IPS-15b (cell line): ENCODE data around the gene RTP2.

Experiments used
- H3K27me3 ChIP-seq: one replicate; pipeline ENCODE4 v1.6.1; 2013; ENCODE audit warnings: low read length; ENCODE audit not compliant: control insufficient read depth, insufficient read depth
- H3K36me3 ChIP-seq: one replicate; pipeline ENCODE4 v1.6.1; 2013; ENCODE audit warnings: low read length; ENCODE audit not compliant: control insufficient read depth, insufficient read depth
- H3K4me1 ChIP-seq: one replicate; pipeline ENCODE4 v1.6.1; 2013; ENCODE audit warnings: mild to moderate bottlenecking, low read length; ENCODE audit not compliant: control insufficient read depth, insufficient read depth
- H3K4me3 ChIP-seq: one replicate; pipeline ENCODE4 v1.5.1; 2013; ENCODE audit warnings: low read depth, low read length
- H3K9ac ChIP-seq: one replicate; pipeline ENCODE4 v1.6.1; 2013; ENCODE audit warnings: low read depth, mild to moderate bottlenecking, low read length
- H3K9me3 ChIP-seq: one replicate; pipeline ENCODE4 v1.6.1; 2013; ENCODE audit warnings: mild to moderate bottlenecking, low read length; ENCODE audit not compliant: control insufficient read depth, insufficient read depth

RTP2 gene

GRCh38 chr3:187737006-187737367 lies 34.6 kb upstream of the RTP2 start:
- no peaks in the 10 kb centered on the region for H3K9me3 ChIP-seq
- H3K4me1 ChIP-seq, result peaks cover 16% of the 10 kb centered on the region
- H3K36me3 ChIP-seq, result peaks cover 2% of the 10 kb centered on the region
- peak overlapping the region; percentile 32 for H3K9ac ChIP-seq
- peaks cover 28% of the 10 kb centered on the region for H3K27me3 ChIP-seq
- peak overlapping the region; percentile 90 for H3K4me3 ChIP-seq

GRCh38 chr3:187736418-187736871 lies 34.1 kb upstream of the RTP2 start:
- H3K27me3 ChIP-seq, result peaks cover 24% of the 10 kb centered on the region
- no peaks in the 10 kb centered on the region for H3K9me3 ChIP-seq
- H3K9ac ChIP-seq, result peak overlapping the region; percentile 32
- peaks cover 7% of the 10 kb centered on the region for H3K36me3 ChIP-seq
- H3K4me3 ChIP-seq, result no peak overlapping the region
- peaks cover 13% of the 10 kb centered on the region for H3K4me1 ChIP-seq

GRCh38 chr3:187735837-187736236 lies 33.5 kb upstream of the RTP2 start:
- H3K4me3 ChIP-seq, result no peak overlapping the region
- peaks cover 19% of the 10 kb centered on the region for H3K27me3 ChIP-seq
- H3K9me3 ChIP-seq, result no peaks in the 10 kb centered on the region
- H3K36me3 ChIP-seq, result peaks cover 10% of the 10 kb centered on the region
- H3K9ac ChIP-seq, result no peak overlapping the region
- peaks cover 13% of the 10 kb centered on the region for H3K4me1 ChIP-seq

GRCh38 chr3:187735383-187735782 lies 33.0 kb upstream of the RTP2 start:
- Histone ChIP-seq H3K9me3 (no peaks in the 10 kb centered on the region), H3K4me1 (peaks cover 10% of the 10 kb centered on the region), H3K27me3 (peaks cover 15% of the 10 kb centered on the region), H3K9ac (no peak overlapping the region), H3K36me3 (peaks cover 15% of the 10 kb centered on the region), H3K4me3 (no peak overlapping the region)

GRCh38 chr3:187734841-187735240 lies 32.5 kb upstream of the RTP2 start:
- Histone ChIP-seq H3K27me3 (peaks cover 14% of the 10 kb centered on the region), H3K36me3 (peaks cover 18% of the 10 kb centered on the region), H3K9me3 (no peaks in the 10 kb centered on the region), H3K4me1 (peaks cover 8% of the 10 kb centered on the region), H3K4me3 (no peak overlapping the region), H3K9ac (no peak overlapping the region)

GRCh38 chr3:187733371-187733770 lies 31.0 kb upstream of the RTP2 start:
- H3K9ac ChIP-seq, result no peak overlapping the region
- H3K36me3 ChIP-seq, result peaks cover 32% of the 10 kb centered on the region
- H3K4me3 ChIP-seq, result no peak overlapping the region
- H3K27me3 ChIP-seq, result peaks cover 14% of the 10 kb centered on the region
- peaks cover 8% of the 10 kb centered on the region for H3K4me1 ChIP-seq
- no peaks in the 10 kb centered on the region for H3K9me3 ChIP-seq

- Histone ChIP-seq H3K4me3 (no peak overlapping the region), H3K4me1 (no peaks in the 10 kb centered on the region), H3K27me3 (no peaks in the 10 kb centered on the region), H3K9me3 (no peaks in the 10 kb centered on the region), H3K36me3 (peaks cover 53% of the 10 kb centered on the region), H3K9ac (no peak overlapping the region)
Measured at GRCh38 chr3:187729598-187729997, 27.2 kb upstream of the RTP2 start.

- Histone ChIP-seq H3K36me3 (peaks cover 53% of the 10 kb centered on the region), H3K27me3 (no peaks in the 10 kb centered on the region), H3K4me3 (no peak overlapping the region), H3K9me3 (no peaks in the 10 kb centered on the region), H3K9ac (no peak overlapping the region), H3K4me1 (no peaks in the 10 kb centered on the region)
Measured at GRCh38 chr3:187728940-187729583, 26.7 kb upstream of the RTP2 start.

GRCh38 chr3:187728248-187728647 lies 25.9 kb upstream of the RTP2 start:
- H3K9ac ChIP-seq, result no peak overlapping the region
- H3K36me3 ChIP-seq, result peaks cover 53% of the 10 kb centered on the region
- no peak overlapping the region for H3K4me3 ChIP-seq
- H3K4me1 ChIP-seq, result no peaks in the 10 kb centered on the region
- no peaks in the 10 kb centered on the region for H3K27me3 ChIP-seq
- no peaks in the 10 kb centered on the region for H3K9me3 ChIP-seq

GRCh38 chr3:187726564-187726963 lies 24.2 kb upstream of the RTP2 start:
- no peak overlapping the region for H3K4me3 ChIP-seq
- no peak overlapping the region for H3K9ac ChIP-seq
- H3K9me3 ChIP-seq, result no peaks in the 10 kb centered on the region
- no peaks in the 10 kb centered on the region for H3K4me1 ChIP-seq
- no peaks in the 10 kb centered on the region for H3K27me3 ChIP-seq
- H3K36me3 ChIP-seq, result peaks cover 47% of the 10 kb centered on the region

- Histone ChIP-seq H3K27me3 (no peaks in the 10 kb centered on the region), H3K36me3 (peaks cover 43% of the 10 kb centered on the region)
Measured at GRCh38 chr3:187725653-187726370, 23.5 kb upstream of the RTP2 start.

GRCh38 chr3:187725224-187725623 lies 22.9 kb upstream of the RTP2 start:
- Histone ChIP-seq H3K4me3 (no peak overlapping the region), H3K36me3 (peaks cover 38% of the 10 kb centered on the region), H3K9ac (no peak overlapping the region), H3K9me3 (no peaks in the 10 kb centered on the region), H3K27me3 (no peaks in the 10 kb centered on the region), H3K4me1 (peaks cover 2% of the 10 kb centered on the region)

More at GRCh38 chr3:187725653-187726370, 23.5 kb upstream of the RTP2 start:
- Histone ChIP-seq H3K9me3 (no peaks in the 10 kb centered on the region), H3K9ac (no peak overlapping the region), H3K4me1 (no peaks in the 10 kb centered on the region), H3K4me3 (no peak overlapping the region)
